Activated B cell treated with CpG ODN at 0.5 μM for 24 hours (primary cell): ENCODE data around the gene C22orf31. TPM values are rescaled to one million over a fixed set of nuclear protein-coding genes. Genes with fewer than 3 reads are reported as not detected.

Experiments used
- ATAC-seq: fragments of 200-7000 bp; cut with Tn5 transposase; one replicate; pipeline ENCODE4 v1.10.0; 2021; ENCODE audit warnings: low read depth, mild to moderate bottlenecking, moderate library complexity
- CTCF ChIA-PET: fragments of 350-600 bp; sonication (Branson Sonifier 250); formaldehyde crosslinking; loops from one replicate; lab custom pipeline; 2021; ENCODE audit warnings: antibody characterized with exemption; lab: Charles Lee
- POLR2A ChIA-PET: fragments of 350-600 bp; sonication (Branson Sonifier 250); formaldehyde crosslinking; loops from one replicate; lab custom pipeline; 2021; ENCODE audit warnings: antibody characterized with exemption; lab: Charles Lee
- DNase-seq: peaks from one replicate; pipeline ENCODE4 v3.0.0; 2022
- H3K27ac Mint-ChIP-seq: one replicate; pipeline ENCODE4 v1.8.0; 2020; ENCODE audit warnings: mixed read lengths
- H3K27me3 Mint-ChIP-seq: one replicate; pipeline ENCODE4 v1.8.0; 2021; ENCODE audit warnings: mixed read lengths
- H3K36me3 Mint-ChIP-seq: one replicate; pipeline ENCODE4 v1.8.0; 2021; ENCODE audit warnings: low read depth, mixed read lengths
- H3K4me1 Mint-ChIP-seq: one replicate; pipeline ENCODE4 v1.8.0; 2021; ENCODE audit warnings: mixed read lengths
- H3K4me3 Mint-ChIP-seq: one replicate; pipeline ENCODE4 v1.8.0; 2020; ENCODE audit warnings: mild to moderate bottlenecking, mixed read lengths
- H3K9me3 Mint-ChIP-seq: one replicate; pipeline ENCODE4 v1.8.0; 2020; ENCODE audit warnings: mixed read lengths
- intact Hi-C: fragments of 100-400 bp; cut with micrococcal nuclease; formaldehyde crosslinking; loops from one replicate; pipeline ENCODE4 v1.15.1; 2024
- total RNA-seq: library from RNA; stranded (reverse); gene quantifications from 2 replicates; pipeline ENCODE4 v1.2.3, GENCODE V29; 2022
- TF ChIP-seq, protein P1 (sequence below): fragments of 200-600 bp; IDR thresholded peaks from one replicate; pipeline ENCODE4 v1.8.0; 2022; ENCODE audit warnings: antibody characterized with exemption, mild to moderate bottlenecking

C22orf31 gene
- total RNA-seq, 1 donor from 2014 or later, result not detected

DNA sequence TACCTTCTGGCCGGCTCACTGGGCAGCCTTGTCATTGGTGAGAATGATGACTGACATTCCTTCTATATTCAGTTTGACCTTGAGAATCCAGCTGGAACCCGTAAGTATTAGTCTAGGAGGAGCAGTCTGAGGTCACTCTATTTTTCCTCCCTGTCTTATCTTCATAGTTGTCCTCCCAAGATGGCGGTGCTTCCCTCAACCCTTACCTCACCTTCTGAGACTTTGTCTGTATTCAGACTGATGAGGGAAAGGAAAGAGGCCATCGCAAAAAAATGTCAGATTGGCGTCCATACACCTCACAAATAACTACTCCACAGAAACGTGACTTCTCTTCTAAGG, 17.2 kb upstream of the C22orf31 start:
- CTCF ChIA-PET, result no interaction called here
- no peak overlapping the region for H3K27ac Mint-ChIP-seq
- DNase-seq, result no peak
- peaks cover 6% of the 10 kb centered on the region for H3K4me1 Mint-ChIP-seq
- TF ChIP-seq, protein P1, sequence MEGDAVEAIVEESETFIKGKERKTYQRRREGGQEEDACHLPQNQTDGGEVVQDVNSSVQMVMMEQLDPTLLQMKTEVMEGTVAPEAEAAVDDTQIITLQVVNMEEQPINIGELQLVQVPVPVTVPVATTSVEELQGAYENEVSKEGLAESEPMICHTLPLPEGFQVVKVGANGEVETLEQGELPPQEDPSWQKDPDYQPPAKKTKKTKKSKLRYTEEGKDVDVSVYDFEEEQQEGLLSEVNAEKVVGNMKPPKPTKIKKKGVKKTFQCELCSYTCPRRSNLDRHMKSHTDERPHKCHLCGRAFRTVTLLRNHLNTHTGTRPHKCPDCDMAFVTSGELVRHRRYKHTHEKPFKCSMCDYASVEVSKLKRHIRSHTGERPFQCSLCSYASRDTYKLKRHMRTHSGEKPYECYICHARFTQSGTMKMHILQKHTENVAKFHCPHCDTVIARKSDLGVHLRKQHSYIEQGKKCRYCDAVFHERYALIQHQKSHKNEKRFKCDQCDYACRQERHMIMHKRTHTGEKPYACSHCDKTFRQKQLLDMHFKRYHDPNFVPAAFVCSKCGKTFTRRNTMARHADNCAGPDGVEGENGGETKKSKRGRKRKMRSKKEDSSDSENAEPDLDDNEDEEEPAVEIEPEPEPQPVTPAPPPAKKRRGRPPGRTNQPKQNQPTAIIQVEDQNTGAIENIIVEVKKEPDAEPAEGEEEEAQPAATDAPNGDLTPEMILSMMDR, result no peak
- ATAC-seq, result no peak
- no peak overlapping the region for H3K4me3 Mint-ChIP-seq
- intact Hi-C loops, result loop anchor here (10.0 kb wide), 2 partner anchors 126 to 166 kb away; partner anchors contain the start of gene EMID1
- peaks cover 42% of the 10 kb centered on the region for H3K27me3 Mint-ChIP-seq
- no peaks in the 10 kb centered on the region for H3K36me3 Mint-ChIP-seq
- H3K9me3 Mint-ChIP-seq, result no peaks in the 10 kb centered on the region
- POLR2A ChIA-PET, result no interaction called here

DNA sequence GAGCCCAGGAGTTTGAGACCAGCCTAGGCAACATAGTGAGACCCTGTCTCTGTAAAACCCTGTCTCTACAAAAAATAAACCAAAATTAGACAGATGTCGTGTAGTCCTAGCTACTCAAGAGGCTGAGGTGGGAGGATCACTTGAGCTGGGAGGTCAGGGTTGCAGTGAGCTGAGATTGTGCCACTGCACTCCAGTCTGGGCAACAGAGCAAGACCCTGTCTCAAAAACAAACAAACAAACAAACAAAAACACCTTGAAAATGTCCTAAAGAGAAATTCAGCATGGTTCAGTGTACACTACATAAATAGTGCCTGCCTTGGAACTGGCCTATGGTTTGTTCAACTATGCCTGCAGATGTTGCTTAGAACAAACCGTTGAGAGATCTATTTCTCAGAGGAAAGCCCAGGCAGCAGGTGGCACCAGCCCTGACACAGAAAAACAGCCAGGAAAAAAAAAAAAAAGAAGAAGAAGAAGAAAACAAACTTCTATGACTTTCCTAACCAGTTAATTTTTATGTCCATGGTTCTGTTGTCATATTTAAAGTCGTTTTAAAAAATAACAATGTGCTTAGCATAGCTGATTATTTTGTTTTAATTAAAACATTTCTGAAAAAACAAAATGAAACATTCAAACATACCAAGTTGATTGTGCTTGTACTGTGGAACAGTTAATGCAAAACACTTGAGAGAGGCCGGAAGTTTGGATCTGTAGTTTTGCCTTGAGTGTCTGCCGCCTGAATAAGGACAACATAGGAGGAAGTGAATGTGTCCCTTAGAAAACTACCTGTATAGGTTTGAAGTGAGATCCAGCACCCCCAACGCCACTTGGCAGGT, 16.6 kb upstream of the C22orf31 start:
- Mint-ChIP-seq H3K4me3 (no peak overlapping the region), H3K27ac (no peak overlapping the region), H3K9me3 (no peaks in the 10 kb centered on the region), H3K27me3 (peaks cover 41% of the 10 kb centered on the region), H3K36me3 (no peaks in the 10 kb centered on the region), H3K4me1 (peaks cover 11% of the 10 kb centered on the region)
- TF ChIP-seq, protein P1, result no peak
- ChIA-PET POLR2A (no interaction called here), CTCF (no interaction called here)
- ATAC-seq, result no peak
- no peak for DNase-seq
- intact Hi-C loops, result loop anchor here (10.0 kb wide), 2 partner anchors 127 to 167 kb away; partner anchors contain the start of gene EMID1

DNA sequence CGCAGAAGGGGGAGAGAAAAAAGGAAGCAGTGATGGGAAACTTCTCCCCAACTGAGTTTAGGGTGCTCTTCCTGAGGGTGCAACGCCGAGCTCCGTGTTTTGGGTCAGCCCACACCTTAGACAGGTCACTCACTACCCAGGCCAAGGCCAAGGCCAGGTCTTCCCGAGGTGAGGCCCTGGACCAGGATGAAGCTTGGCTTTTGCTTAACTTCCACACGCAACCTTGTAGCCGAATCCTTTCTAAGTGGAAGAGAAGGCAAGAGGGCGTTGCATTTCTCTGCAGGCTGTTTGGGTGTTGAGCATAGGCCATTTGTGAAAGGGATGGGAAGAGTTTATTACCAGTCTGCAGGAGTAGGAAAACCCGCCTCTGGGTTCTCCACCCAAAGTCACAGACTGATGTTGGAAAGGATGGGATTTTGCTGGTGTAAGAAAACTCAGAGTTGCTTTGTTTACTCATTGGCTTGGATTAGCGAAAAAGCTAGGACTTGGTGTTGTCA, 12.7 kb upstream of the C22orf31 start:
- Mint-ChIP-seq H3K9me3 (no peaks in the 10 kb centered on the region), H3K4me3 (peak overlapping the region; percentile 41), H3K36me3 (no peaks in the 10 kb centered on the region), H3K4me1 (peaks cover 25% of the 10 kb centered on the region), H3K27me3 (peaks cover 58% of the 10 kb centered on the region), H3K27ac (no peak overlapping the region)
- intact Hi-C loops, result loop anchor here (5.0 to 10.0 kb wide), 5 partner anchors 93 to 332 kb away; partner anchors contain the start of genes CHEK2, EMID1, EWSR1 and HSCB
- CTCF ChIA-PET, result no interaction called here
- ATAC-seq (no peak), DNase-seq (no peak)
- POLR2A ChIA-PET, result no interaction called here
- TF ChIP-seq, protein P1, result no peak

DNA sequence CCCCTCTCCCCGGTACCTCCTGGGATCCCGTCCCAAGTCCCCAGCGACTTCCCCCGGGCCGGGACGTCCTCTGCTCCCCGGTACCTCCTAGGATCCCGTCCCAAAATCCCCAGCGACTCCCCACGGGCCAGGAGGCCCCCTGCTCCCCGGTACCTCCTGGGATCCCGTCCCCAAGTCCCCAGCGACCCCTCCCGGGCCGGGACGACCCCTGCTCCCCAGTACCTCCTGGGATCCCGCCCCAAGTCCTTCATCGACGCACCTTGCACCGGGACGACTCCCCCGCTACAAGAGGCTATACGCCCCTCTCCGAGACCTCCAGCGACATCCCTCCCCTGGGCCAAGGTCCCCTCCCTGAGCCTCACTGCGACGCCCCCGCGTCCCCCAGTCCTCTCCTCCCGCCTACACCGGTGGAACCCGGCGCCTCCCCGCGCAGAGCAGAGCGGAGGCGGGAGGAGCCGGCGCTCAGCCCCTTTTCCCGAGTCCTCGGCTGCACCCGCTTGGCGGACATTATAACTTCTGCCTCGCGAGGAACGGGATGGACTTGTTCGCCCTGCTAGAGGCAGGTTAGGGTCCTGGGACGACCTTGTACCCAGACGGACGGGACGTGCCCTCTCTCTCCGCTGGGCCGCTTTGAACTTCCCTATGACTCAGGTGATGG, 12.1 kb upstream of the C22orf31 start:
- intact Hi-C loops, result loop anchor here (5.0 to 10.0 kb wide), 5 partner anchors 94 to 331 kb away; partner anchors contain the start of genes CHEK2, EMID1, EWSR1 and HSCB
- no peaks in the 10 kb centered on the region for H3K36me3 Mint-ChIP-seq

More for the DNA sequence above, 12.1 kb upstream of the C22orf31 start:
- Mint-ChIP-seq H3K9me3 (no peaks in the 10 kb centered on the region), H3K27me3 (peaks cover 59% of the 10 kb centered on the region), H3K4me3 (peak overlapping the region; percentile 56), H3K4me1 (peaks cover 25% of the 10 kb centered on the region), H3K27ac (no peak overlapping the region)
- TF ChIP-seq, protein P1, result no peak
- ATAC-seq (no peak), DNase-seq (peak; percentile 24)
- POLR2A ChIA-PET, result no interaction called here
- CTCF ChIA-PET, result no interaction called here
